ENCODE results near the gene HAUS7.

DNA sequence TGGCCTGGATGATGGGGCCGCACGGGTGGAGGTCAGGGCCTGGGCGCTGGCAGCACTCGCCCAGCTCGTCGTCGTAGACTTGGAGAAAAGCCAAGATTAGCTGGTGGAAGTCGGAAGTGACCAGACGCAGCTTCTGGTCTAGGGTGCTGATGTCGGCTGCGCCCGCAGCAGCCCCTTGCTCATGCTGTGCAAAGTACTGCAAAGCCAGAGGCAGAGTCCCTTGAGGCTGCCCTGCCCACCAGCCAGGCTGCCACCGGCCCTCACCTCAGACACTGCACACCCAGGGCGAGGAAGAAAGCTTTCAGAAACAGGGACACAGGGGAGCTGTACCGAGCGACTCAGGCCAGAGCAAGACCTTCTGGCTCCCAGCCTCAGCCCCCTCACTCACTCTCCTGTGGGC, 14.8 kb downstream of the HAUS7 start:
- TF ChIP-seq, protein P1, sequence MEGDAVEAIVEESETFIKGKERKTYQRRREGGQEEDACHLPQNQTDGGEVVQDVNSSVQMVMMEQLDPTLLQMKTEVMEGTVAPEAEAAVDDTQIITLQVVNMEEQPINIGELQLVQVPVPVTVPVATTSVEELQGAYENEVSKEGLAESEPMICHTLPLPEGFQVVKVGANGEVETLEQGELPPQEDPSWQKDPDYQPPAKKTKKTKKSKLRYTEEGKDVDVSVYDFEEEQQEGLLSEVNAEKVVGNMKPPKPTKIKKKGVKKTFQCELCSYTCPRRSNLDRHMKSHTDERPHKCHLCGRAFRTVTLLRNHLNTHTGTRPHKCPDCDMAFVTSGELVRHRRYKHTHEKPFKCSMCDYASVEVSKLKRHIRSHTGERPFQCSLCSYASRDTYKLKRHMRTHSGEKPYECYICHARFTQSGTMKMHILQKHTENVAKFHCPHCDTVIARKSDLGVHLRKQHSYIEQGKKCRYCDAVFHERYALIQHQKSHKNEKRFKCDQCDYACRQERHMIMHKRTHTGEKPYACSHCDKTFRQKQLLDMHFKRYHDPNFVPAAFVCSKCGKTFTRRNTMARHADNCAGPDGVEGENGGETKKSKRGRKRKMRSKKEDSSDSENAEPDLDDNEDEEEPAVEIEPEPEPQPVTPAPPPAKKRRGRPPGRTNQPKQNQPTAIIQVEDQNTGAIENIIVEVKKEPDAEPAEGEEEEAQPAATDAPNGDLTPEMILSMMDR (IDR thresholded peaks at IDR 0.05) = no peak
- no peak for TF ChIP-seq EZH2 (IDR thresholded peaks at IDR 0.05)
- TF ChIP-seq EZH2phosphoT487 (IDR thresholded peaks at IDR 0.05) = no peak
